Left ventricle myocardium superior (tissue), 1 donor: ENCODE measurements around the gene GADD45GIP1. TPM values are rescaled to one million over a fixed set of nuclear protein-coding genes. Genes with fewer than 3 reads are reported as not detected.
"Not testable (repeated sequence)": the region's sequence is repeated elsewhere in the genome, so short reads cannot be mapped to it uniquely, and the experiment has no call there.

ENCODE experiments used
- ATAC-seq: fragments of 200-7000 bp; cut with Tn5 transposase; one replicate; pipeline ENCODE4 v1.9.1; 2020; ENCODE audit warnings: mild to moderate bottlenecking, moderate library complexity
- DNase-seq: peaks from one replicate; pipeline ENCODE4 v3.0.0-alpha.2; 2020
- intact Hi-C: fragments of 100-400 bp; cut with micrococcal nuclease; formaldehyde crosslinking; loops from one replicate; pipeline ENCODE4 v1.11.0; 2022
- total RNA-seq: library from RNA; stranded (reverse); fragmentation: NEBNext Ultra II Directional; extraction: Animal tissue kit (Norgen Biotek cat#: 25700); gene quantifications from one replicate; pipeline ENCODE4 v1.2.1, GENCODE V29; 2021
- donor health status: DM: no; HTN: yes; CAD: no; lungs with severe emphysema.

The GADD45GIP1 gene
- total RNA-seq, 1 donor from 2014 or later: 28.7 TPM

GRCh38 chr19:12969292-12969988 is 12.4 kb upstream of the GADD45GIP1 start, which contains the start of gene DAND5:
Gene DAND5, plus strand, starts transcription at chr19:12969576. Its CDS starts 85 bp downstream, at chr19:12969661.
- intact Hi-C loops: no loop called here
- DNase-seq (peak; percentile 78), ATAC-seq (peak; percentile 77)

GRCh38 chr19:12967907-12968306 is 10.9 kb upstream of the GADD45GIP1 start:
- no peak for ATAC-seq
- intact Hi-C loops: no loop called here
- DNase-seq: no peak

GRCh38 chr19:12965812-12966135 is 8.8 kb upstream of the GADD45GIP1 start:
- ATAC-seq (no peak), DNase-seq (no peak)
- intact Hi-C loops: no loop called here

GRCh38 chr19:12965017-12965811 is 8.2 kb upstream of the GADD45GIP1 start:
- intact Hi-C loops: no loop called here
- peak; percentile 89 for ATAC-seq
- DNase-seq: peak; percentile 92

- no peak for ATAC-seq
- DNase-seq: no peak
- intact Hi-C loops: no loop called here
Measured at GRCh38 chr19:12959481-12959880, 2.5 kb upstream of the GADD45GIP1 start.

- intact Hi-C loops, DNase-seq: not testable (repeated sequence)
- ATAC-seq: peak; percentile 12
Measured at GRCh38 chr19:12957389-12957952, 448 bp upstream of the GADD45GIP1 start.

- intact Hi-C loops: no loop called here
- DNase-seq (no peak), ATAC-seq (no peak)
Measured at GRCh38 chr19:12955996-12956395, 1.0 kb downstream of the GADD45GIP1 start.

GRCh38 chr19:12955575-12955974 is 1.4 kb downstream of the GADD45GIP1 start:
- intact Hi-C loops, DNase-seq, ATAC-seq: not testable (repeated sequence)

- no peak for ATAC-seq
- DNase-seq: no peak
- intact Hi-C loops: no loop called here
Measured at GRCh38 chr19:12954612-12954962, 2.4 kb downstream of the GADD45GIP1 start.

GRCh38 chr19:12953799-12954611 is 3.0 kb downstream of the GADD45GIP1 start:
- no peak for ATAC-seq
- intact Hi-C loops: no loop called here
- no peak for DNase-seq

- ATAC-seq (peak; percentile 14), DNase-seq (peak; percentile 51)
- intact Hi-C loops: no loop called here
Measured at GRCh38 chr19:12953138-12953798, 3.8 kb downstream of the GADD45GIP1 start.

- ATAC-seq (no peak), DNase-seq (no peak)
- intact Hi-C loops: no loop called here
Measured at GRCh38 chr19:12952488-12953137, 4.4 kb downstream of the GADD45GIP1 start.

- intact Hi-C loops, DNase-seq, ATAC-seq: not testable (repeated sequence)
Measured at GRCh38 chr19:12952050-12952449, 5.0 kb downstream of the GADD45GIP1 start.

- intact Hi-C loops: no loop called here
- no peak for ATAC-seq
- no peak for DNase-seq
Measured at GRCh38 chr19:12949363-12950283, 7.4 kb downstream of the GADD45GIP1 start.

GRCh38 chr19:12948612-12949362 is 8.2 kb downstream of the GADD45GIP1 start:
- intact Hi-C loops: no loop called here
- DNase-seq (no peak), ATAC-seq (no peak)

GRCh38 chr19:12947702-12948611 is 9.1 kb downstream of the GADD45GIP1 start:
- intact Hi-C loops: no loop called here
- no peak for ATAC-seq
- peak; percentile 36 for DNase-seq
